NCI-H345 treated with DMSO at 0.1 percent for 48 hours (cell line): Measurements from ENCODE around the gene PRKN.
"Not testable (repeated sequence)": the region's sequence is repeated elsewhere in the genome, so short reads cannot be mapped to it uniquely, and the experiment has no call there.

Experiments
- DNase-seq: peaks from one replicate; lab custom pipeline; 2025; ENCODE audit not compliant: unreplicated experiment; lab: John Stamatoyannopoulos, UW

PRKN gene

GRCh38 chr6:161926324-161926723 lies 801.2 kb downstream of the PRKN start:
- DNase-seq = no peak

DNA sequence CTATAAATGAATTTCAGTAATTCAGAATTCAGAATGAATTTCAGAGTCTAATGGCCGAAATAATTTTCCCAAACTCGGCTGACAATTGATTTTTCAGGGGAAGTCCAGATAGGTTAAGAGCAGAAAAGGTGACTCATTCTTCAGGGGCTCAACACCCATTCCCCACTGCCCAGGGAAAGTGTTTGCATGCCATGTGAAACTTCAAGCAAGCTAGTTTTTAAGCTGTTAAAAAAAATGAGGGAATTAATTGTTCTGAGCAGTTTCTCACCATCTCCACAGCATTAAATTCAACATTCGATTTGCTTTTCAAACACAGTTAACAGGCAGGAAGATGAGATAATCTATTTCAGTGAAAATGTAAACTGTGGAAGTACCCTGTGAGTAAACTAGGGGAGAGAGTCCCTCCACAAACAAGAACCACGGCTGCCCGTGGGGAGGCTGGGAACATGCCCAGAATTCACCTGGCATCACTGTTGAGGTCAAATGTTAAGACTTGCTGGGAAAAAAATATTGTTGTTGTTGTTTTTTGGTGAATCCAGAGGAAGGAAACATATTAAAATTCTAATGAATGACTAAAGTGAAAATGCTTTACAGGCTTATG lies 803.0 kb downstream of the PRKN start:
- DNase-seq = no peak

DNA sequence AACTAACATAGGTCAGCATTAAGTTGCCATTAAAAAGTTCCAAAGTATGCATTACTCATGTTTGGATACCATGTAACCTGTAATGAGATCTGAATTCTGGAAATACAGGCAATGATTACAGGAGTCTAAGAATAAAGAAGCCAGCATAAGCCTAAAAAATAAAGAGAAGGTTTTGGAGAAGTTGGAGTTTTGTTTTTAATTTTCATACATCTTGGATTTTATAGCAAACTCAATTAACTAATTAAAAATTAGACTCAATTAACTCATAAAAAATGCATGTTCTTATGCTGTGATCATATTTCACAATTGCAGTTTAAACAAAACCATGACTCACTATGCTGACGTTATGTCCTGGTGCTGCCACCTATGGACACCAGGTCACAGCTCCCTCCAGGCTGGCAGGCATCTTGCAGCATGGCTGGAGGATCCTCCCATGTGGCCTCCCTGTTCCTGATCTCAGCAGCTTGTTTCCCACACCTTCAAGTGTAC lies 804.9 kb downstream of the PRKN start:
- DNase-seq = no peak

DNA sequence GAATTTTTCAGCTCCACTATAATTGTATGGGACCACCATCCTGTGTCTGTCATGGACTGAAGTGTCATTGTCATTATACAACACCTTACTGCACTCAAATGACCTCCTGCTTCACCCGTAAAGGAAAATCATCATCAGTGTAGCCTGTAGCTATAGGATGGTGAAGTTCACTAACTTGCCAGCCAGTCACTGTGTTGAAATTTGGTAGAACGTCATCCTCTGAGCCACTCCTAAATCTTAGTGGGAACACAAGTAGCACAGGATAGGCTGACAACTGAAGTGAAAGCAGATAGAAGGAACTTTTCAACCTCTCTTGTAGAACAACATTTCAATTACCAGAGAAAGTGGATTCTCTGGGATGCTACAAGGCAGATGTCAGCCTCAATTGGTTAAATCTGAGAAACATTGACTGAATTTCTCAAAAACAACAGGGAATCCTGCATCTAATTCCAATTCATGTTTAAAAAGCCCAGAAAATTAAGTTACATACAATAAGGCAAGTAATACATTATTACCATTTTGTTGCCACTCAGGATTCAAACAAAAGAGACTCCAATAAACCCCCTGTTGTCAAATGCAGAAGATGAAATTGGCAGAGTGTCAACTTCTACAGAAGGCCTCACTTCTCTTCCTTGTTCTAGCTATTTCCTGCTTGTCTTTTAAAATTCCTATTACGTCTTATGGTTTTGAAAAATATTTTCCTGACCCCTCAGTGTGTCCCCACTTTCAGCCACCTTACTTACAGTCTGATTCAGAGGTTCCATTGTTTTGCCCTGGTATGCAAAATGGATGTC lies 805.8 kb downstream of the PRKN start:
- DNase-seq = no peak

DNA sequence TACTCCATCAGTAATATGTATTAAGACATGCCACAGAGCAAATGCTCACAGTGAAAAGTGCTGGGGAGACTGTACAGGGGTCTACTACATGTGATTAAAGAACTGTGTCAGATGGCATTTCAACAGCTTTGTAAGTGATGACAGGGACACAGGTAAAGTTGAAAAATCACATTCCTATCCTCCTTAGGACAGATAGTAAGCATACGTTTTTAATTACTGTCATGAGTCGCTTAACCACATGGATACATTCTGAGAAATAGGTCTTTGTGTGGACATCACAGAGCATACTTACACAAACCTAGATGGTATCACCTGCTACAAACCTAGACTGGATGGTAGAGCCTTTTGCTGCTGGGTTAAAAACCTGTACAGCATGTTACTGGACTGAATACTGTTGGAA lies 807.9 kb downstream of the PRKN start:
- DNase-seq = no peak

DNA sequence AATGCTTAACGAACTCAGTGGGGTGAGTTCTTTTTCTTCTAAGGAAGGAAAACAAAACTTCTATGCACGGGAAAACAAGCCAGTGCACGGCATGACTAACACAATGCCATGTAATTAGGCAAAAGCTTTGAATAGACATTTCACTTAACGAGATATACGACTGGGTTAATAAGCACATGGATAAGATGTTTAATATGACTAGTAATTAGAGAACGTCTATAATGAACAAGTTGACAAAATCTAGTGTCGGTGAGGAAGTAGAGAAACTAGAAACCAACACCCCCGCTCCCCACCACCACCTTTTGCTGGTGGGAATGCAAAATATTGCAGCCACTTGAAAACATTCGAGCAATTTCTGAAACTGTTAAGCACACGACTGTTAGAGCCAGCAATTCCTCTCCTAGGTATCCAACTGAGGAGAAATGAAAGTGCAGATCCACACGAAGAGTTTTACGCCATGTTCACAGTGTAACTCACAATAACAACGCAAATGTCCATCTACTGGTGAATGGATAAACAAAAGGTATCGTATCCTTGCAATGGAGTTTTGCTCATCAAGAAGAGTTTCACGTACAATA lies 808.8 kb downstream of the PRKN start:
- DNase-seq = no peak

DNA sequence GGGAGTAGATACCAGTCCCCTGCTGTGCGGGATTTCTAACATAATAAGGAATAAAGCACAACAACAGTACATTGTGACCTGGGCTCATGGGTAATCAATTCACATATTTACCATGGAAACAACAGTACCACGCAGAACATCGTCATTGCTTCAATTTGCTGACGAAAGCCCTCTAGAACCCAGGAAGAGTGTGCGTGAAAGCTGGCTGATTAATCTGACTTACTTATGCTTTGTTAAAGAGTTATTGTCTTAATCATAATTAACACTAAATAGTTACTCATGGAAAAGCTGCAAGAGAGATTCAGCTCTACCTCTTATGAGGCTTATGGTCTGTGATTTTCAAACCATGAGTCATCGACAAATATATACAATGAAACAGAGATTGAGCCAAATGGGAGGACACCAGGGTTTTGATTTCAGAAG lies 809.4 kb downstream of the PRKN start:
- no peak for DNase-seq

DNA sequence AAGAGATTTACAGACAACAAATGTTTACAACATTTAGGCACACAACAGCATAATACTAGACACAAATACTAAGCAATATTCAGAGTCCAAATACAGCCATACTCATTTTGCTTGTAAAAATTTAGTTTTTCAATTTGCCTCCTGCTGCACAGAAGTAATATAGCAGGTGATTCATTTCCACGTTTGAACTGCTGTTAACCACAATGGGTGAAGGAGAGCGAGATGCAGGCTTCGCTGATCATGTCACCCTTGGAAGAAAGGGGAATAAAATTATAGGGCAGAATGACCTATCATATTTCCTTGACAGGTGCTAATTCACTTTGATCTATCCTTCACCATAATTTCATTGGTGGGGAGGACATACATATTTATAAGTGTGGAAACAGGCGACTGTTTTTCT lies 809.9 kb downstream of the PRKN start:
- DNase-seq = no peak

DNA sequence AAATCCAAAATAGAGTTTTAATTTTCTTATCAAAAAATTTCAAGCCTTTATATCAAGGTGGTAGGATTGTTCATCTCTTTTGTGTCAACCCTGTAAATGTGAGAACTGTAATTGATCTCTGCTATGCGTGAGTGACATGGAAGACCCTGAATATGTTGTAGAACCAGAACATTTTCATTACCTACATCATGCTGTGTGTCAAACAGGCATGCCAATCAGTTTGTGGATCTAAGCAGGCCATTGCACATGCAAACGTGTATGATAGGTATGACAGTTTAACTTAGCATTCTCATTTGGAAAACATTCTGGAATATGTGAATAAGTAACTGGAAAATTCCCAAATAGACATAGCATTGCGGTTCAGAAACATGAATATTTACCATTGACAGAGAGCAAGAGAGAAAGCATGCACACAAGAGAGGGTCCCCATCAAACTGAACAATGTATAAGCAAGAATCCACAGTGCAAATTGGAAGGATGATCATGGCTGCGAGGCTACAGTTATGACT lies 812.1 kb downstream of the PRKN start:
- no peak for DNase-seq

DNA sequence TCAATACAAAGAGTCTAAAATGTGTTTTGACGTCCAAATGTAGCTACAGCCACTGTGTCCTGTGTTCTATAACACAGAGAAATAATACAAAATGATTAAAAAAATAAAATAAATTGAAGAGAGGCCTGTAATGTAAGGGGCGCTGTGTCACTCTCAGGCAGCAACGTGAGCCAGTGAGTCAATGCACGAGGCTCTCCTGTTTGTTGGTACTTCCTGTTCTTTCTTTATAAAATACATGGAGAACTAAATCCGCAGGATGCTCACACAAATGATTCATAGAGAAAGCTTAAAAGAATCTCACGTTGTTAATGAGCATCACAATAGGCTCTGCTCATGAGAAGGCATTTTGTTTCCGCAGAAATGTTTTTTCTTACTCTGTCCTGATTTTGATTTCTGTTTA lies 818.7 kb downstream of the PRKN start:
- DNase-seq = no peak

DNA sequence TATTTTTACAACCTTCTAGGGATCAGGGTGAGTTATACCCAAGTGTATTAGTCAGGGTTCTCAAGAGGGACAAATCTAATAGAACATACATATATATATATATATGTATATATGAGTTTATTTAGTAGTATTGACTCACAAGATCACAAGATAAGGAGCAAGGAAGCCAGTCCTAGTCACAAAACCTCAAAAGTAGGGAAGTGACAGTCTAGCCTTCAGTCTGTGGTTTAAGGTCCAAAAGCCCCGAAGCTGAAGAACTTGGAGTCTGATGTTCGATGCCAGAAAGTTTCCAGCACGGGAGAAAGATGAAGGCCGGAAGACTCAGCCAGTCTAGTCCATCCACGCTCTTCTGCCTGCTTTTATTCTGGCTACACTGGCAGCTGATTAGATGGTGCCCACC lies 821.0 kb downstream of the PRKN start:
- no peak for DNase-seq

- DNase-seq = no peak
These were observed 823.9 kb downstream of the PRKN start for GRCh38 chr6:161903584-161904212.

- DNase-seq = no peak
These were observed 825.7 kb downstream of the PRKN start for GRCh38 chr6:161901740-161902426.

- no peak for DNase-seq
These were observed 833.1 kb downstream of the PRKN start for GRCh38 chr6:161894436-161894835.

GRCh38 chr6:161891542-161891941 lies 836.0 kb downstream of the PRKN start:
- DNase-seq = no peak

DNA sequence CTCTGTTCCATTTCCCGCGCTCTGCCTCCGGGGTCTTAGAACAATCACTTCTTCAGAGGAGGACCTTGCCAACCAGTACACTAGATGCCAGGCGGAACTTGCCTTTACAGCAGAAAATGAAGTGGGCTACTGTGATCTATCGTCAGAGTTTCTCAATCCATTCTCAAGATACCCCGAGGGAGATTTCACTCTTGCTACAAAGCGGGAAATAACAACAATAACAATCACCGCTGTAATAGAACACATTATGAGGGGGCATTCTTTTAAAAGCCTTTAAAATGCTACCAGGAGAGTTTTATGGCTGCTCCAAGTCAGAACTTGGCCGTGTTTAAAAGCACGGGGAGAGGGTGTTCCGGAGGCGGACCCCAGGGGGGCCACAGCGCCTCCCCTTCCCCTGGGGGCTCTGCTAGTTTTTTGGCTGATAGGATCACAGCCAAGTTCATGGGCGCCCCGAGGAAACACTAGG lies 836.7 kb downstream of the PRKN start:
- DNase-seq = no peak

GRCh38 chr6:161890133-161890831 lies 837.3 kb downstream of the PRKN start:
- DNase-seq = no peak

DNA sequence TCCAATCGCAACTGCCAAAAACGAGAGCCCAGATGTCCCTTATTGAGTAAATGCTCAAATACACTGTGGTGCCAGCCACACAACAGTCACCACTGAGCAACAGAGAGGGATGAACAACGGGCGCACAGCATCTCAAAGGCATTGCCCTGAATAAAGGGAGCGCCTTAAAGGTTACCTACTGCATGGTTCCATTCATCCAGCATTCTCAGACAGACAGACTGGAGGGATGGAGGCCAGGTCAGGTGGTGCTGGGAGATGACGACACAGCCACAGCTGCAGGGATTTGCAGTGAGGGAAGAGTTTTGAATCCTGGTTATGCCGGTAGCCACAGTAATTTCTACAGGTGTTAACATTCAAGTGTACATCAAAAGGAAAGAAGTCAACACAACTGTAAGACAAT lies 838.2 kb downstream of the PRKN start:
- no peak for DNase-seq

DNA sequence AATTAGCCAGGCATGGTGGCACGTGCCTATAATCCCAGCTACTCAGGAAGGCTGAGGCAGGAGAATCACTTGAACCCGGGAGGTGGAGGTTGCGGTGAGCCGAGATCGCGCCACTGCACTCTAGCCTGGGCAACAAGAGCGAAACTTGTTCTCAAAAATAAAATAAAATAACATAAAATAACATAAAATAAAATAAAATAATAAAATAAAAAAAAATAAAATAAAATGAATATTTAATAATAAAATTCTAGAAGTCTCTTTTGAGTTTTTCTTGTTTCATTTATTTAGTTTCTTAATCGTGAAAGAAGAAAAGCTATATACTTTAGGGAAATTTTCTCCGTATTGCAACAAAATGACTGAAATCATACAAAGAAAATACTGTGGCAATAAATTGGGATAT lies 841.0 kb downstream of the PRKN start:
- not testable (repeated sequence) for DNase-seq

DNA sequence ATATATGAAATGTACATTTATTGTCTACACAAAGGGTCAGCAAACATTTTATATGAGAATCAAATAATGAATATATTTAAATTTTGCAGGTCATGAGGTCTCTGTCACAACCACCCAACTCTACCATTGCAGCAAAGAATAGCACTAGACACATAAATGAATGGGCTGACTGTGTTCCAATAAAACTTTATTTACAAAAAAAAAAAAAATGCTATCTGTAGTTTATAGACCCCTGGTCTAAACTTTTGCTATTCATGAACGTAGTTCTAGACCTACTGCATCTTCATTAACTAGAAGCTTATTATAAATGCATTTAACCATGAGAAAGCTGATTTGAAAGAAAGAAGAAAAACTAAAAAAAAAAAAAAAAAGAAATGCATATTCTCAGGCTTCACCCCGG lies 842.8 kb downstream of the PRKN start:
- no peak for DNase-seq
